Glomerular endothelial cell (primary cell): ENCODE measurements around the gene PLEKHF1. TPM values are rescaled to one million over a fixed set of nuclear protein-coding genes. Genes with fewer than 3 reads are reported as not detected.

Experiments used
- DNase-seq: peaks from one replicate; pipeline ENCODE4 v3.0.0-alpha.2; 2011; ENCODE audit warnings: low read depth, low spot score; ENCODE audit errors: extremely low read depth
- total RNA-seq: library from RNA; depleted of rRNA; stranded (reverse); fragments of >200 nt; gene quantifications from 2 replicates; pipeline ENCODE4 v1.2.3, GENCODE V29; 2015

The PLEKHF1 gene
- total RNA-seq, 1 donor from 2014 or later: 16.3 TPM

- DNase-seq: no peak
These were observed 11.9 kb downstream of the PLEKHF1 start for GRCh38 chr19:29677001-29677817.

- DNase-seq: no peak
These were observed 13.3 kb downstream of the PLEKHF1 start for GRCh38 chr19:29678484-29679106.

GRCh38 chr19:29679598-29680210, 14.4 kb downstream of the PLEKHF1 start:
- no peak for DNase-seq

- DNase-seq: no peak
These were observed 15.2 kb downstream of the PLEKHF1 start for GRCh38 chr19:29680447-29680846.

GRCh38 chr19:29680937-29681336, 15.7 kb downstream of the PLEKHF1 start:
- DNase-seq: no peak

GRCh38 chr19:29681422-29682235, 16.4 kb downstream of the PLEKHF1 start:
- no peak for DNase-seq

- no peak for DNase-seq
These were observed 17.1 kb downstream of the PLEKHF1 start for GRCh38 chr19:29682236-29682895.

- no peak for DNase-seq
These were observed 17.7 kb downstream of the PLEKHF1 start for GRCh38 chr19:29683009-29683408.

- no peak for DNase-seq
These were observed 20.1 kb downstream of the PLEKHF1 start for GRCh38 chr19:29685326-29685725.

- DNase-seq: no peak
These were observed 21.1 kb downstream of the PLEKHF1 start for GRCh38 chr19:29686285-29686805.

GRCh38 chr19:29687244-29687896, 22.1 kb downstream of the PLEKHF1 start:
- DNase-seq: no peak

GRCh38 chr19:29687897-29688728, 22.9 kb downstream of the PLEKHF1 start:
- DNase-seq: no peak

- no peak for DNase-seq
These were observed 25.6 kb downstream of the PLEKHF1 start for GRCh38 chr19:29690842-29691241.

- DNase-seq: no peak
These were observed 28.9 kb downstream of the PLEKHF1 start for GRCh38 chr19:29694161-29694560.

GRCh38 chr19:29694669-29695627, 29.7 kb downstream of the PLEKHF1 start:
- DNase-seq: no peak

GRCh38 chr19:29695765-29696564, 30.7 kb downstream of the PLEKHF1 start:
- no peak for DNase-seq

- DNase-seq: no peak
These were observed 31.2 kb downstream of the PLEKHF1 start for GRCh38 chr19:29696565-29696846.
